Measurements from ENCODE around the gene GTF2H2C.
"Not testable (repeated sequence)": the region's sequence is repeated elsewhere in the genome, so short reads cannot be mapped to it uniquely, and the experiment has no call there.

The GTF2H2C gene

GRCh38 chr5:69559908-69560330, at the start of gene GTF2H2C:
GTF2H2C (plus strand) TSS chr5:69560191; CDS start chr5:69565133, 4,942 bp downstream.
- not testable (repeated sequence) for DNase-seq

GRCh38 chr5:69510694-69511093, 49.3 kb upstream of the GTF2H2C start:
- DNase-seq, result no peak

- no peak for DNase-seq
These were observed 47.2 kb upstream of the GTF2H2C start for GRCh38 chr5:69512740-69513260.

GRCh38 chr5:69515570-69515969, 44.4 kb upstream of the GTF2H2C start:
- not testable (repeated sequence) for DNase-seq

- no peak for DNase-seq
These were observed 43.2 kb upstream of the GTF2H2C start for GRCh38 chr5:69516769-69517168.

- DNase-seq, result no peak
These were observed 42.2 kb upstream of the GTF2H2C start for GRCh38 chr5:69517763-69518212.

- DNase-seq, result no peak
These were observed 40.7 kb upstream of the GTF2H2C start for GRCh38 chr5:69519285-69519684.

- no peak for DNase-seq
These were observed 38.0 kb upstream of the GTF2H2C start for GRCh38 chr5:69522035-69522434.

- DNase-seq, result no peak
These were observed 34.5 kb upstream of the GTF2H2C start for GRCh38 chr5:69525490-69525889.

- DNase-seq, result no peak
These were observed 33.3 kb upstream of the GTF2H2C start for GRCh38 chr5:69526660-69527059.

GRCh38 chr5:69527128-69527770, 32.7 kb upstream of the GTF2H2C start:
- DNase-seq, result no peak

GRCh38 chr5:69528035-69528434, 32.0 kb upstream of the GTF2H2C start:
- no peak for DNase-seq

GRCh38 chr5:69528609-69529008, 31.4 kb upstream of the GTF2H2C start:
- no peak for DNase-seq

- DNase-seq, result peak; percentile 88
These were observed 29.2 kb upstream of the GTF2H2C start for GRCh38 chr5:69530561-69531405.

GRCh38 chr5:69531406-69531801, 28.6 kb upstream of the GTF2H2C start:
- no peak for DNase-seq

- DNase-seq, result not testable (repeated sequence)
These were observed 22.1 kb upstream of the GTF2H2C start for GRCh38 chr5:69537911-69538310.

GRCh38 chr5:69538735-69539134, 21.3 kb upstream of the GTF2H2C start:
- DNase-seq, result not testable (repeated sequence)

- not testable (repeated sequence) for DNase-seq
These were observed 18.6 kb upstream of the GTF2H2C start for GRCh38 chr5:69541347-69541746.

- DNase-seq, result not testable (repeated sequence)
These were observed 17.0 kb upstream of the GTF2H2C start for GRCh38 chr5:69542838-69543618.

- DNase-seq, result not testable (repeated sequence)
These were observed 15.4 kb upstream of the GTF2H2C start for GRCh38 chr5:69544602-69545001.

GRCh38 chr5:69560587-69561431, 818 bp downstream of the GTF2H2C start:
- not testable (repeated sequence) for DNase-seq

GRCh38 chr5:69566172-69566571, 6.2 kb downstream of the GTF2H2C start:
- not testable (repeated sequence) for DNase-seq

Measured in NCI-H146 (cell line).